Endothelial cell of umbilical vein (primary cell): ENCODE data around the gene CUEDC1. TPM values are rescaled to one million over a fixed set of nuclear protein-coding genes. Genes with fewer than 3 reads are reported as not detected.

Source experiments
- BruUV-seq: library from RNA; stranded (reverse); fragments of 400-500 nt; replicated peaks from 2 replicates; lab custom pipeline; 2021; lab: Mats Ljungman, UMichigan
- CTCF ChIA-PET: fragments of 300-600, 350-600 bp; sonication (Branson Sonifier 250); formaldehyde crosslinking; loops from one replicate; lab custom pipeline; 2021; ENCODE audit warnings: antibody characterized with exemption, inconsistent platforms; lab: Charles Lee
- POLR2A ChIA-PET: fragments of 300-600, 350-600 bp; sonication (Branson Sonifier 250); formaldehyde crosslinking; loops from one replicate; lab custom pipeline; 2021; ENCODE audit warnings: antibody characterized with exemption, inconsistent platforms; lab: Charles Lee
- DNase-seq: peaks from one replicate; pipeline ENCODE4 v3.0.0-alpha.2; 2011; ENCODE audit warnings: low read depth, low spot score
- FAIRE-seq: peaks from 2 replicates; lab custom pipeline; 2011; peaks lifted over from hg19 to GRCh38; lab: Jason Lieb, UNC
- H2AFZ ChIP-seq: 2 replicates; pipeline ENCODE4 v1.6.0; 2012; ENCODE audit warnings: low read depth, low read length, control low read depth, inconsistent platforms
- H3K27ac ChIP-seq: 2 replicates; pipeline ENCODE4 v1.5.1; 2011; ENCODE audit warnings: low read depth, mild to moderate bottlenecking, control low read depth, low read length, moderate library complexity; ENCODE audit not compliant: insufficient read depth
- H3K27me3 ChIP-seq, 2 experiments: 2 replicates each; pipeline versions ENCODE4 v1.6.0 to v1.6.1; 2011; ENCODE audit warnings: low read length in 2 of 2, mixed read lengths in 1 of 2; ENCODE audit not compliant: control insufficient read depth in 2 of 2, insufficient read depth in 2 of 2
- H3K36me3 ChIP-seq, 2 experiments: 2 replicates in 1 of 2; 3 replicates in 1 of 2; pipeline ENCODE4 v1.5.1; 2011; ENCODE audit warnings: low read length in 2 of 2, mild to moderate bottlenecking in 1 of 2, moderate library complexity in 1 of 2; ENCODE audit not compliant: control insufficient read depth in 2 of 2, insufficient read depth in 2 of 2; ENCODE audit errors: extremely low read depth in 1 of 2
- H3K4me1 ChIP-seq: 3 replicates; pipeline ENCODE4 v1.5.1; 2011; ENCODE audit warnings: mild to moderate bottlenecking, low read length; ENCODE audit not compliant: control insufficient read depth, insufficient read depth; ENCODE audit errors: extremely low read depth
- H3K4me2 ChIP-seq: 2 replicates; pipeline ENCODE4 v1.6.1; 2011; ENCODE audit warnings: low read length, control low read depth, mixed read lengths; ENCODE audit not compliant: insufficient read depth
- H3K4me3 ChIP-seq, 3 experiments: fragments of 200-600 bp in 1 of 3; sonication (generic), shearing (Covaris generic) in 1 of 3; replicated peaks in 1 of 3; 2 replicates each; pipeline ENCODE4 v1.5.1; 2011 to 2016; ENCODE audit warnings: control low read depth in 3 of 3, low read length in 3 of 3, mild to moderate bottlenecking in 2 of 3, inconsistent platforms in 1 of 3, low read depth in 1 of 3, moderate library complexity in 1 of 3; ENCODE audit not compliant: insufficient read depth in 1 of 3
- H3K79me2 ChIP-seq: 2 replicates; pipeline ENCODE4 v1.6.0; 2012; ENCODE audit warnings: low read length, inconsistent platforms; ENCODE audit not compliant: control insufficient read depth, insufficient read depth
- H3K9ac ChIP-seq: replicated peaks from 2 replicates; pipeline ENCODE3; 2011; ENCODE audit warnings: low read length, control low read depth; ENCODE audit not compliant: insufficient read depth; ENCODE audit errors: extremely low read depth
- H3K9me1 ChIP-seq: replicated peaks from 3 replicates; pipeline ENCODE4 v1.6.0; 2011; ENCODE audit warnings: mild to moderate bottlenecking, low read length; ENCODE audit not compliant: control insufficient read depth, insufficient read depth; ENCODE audit errors: extremely low read depth
- H3K9me3 ChIP-seq: replicated peaks from 2 replicates; pipeline ENCODE4 v1.5.1; 2012; ENCODE audit warnings: low read length, inconsistent platforms; ENCODE audit not compliant: control insufficient read depth, insufficient read depth
- H4K20me1 ChIP-seq: replicated peaks from 2 replicates; pipeline ENCODE3; 2011; ENCODE audit warnings: mild to moderate bottlenecking, low read length; ENCODE audit not compliant: control insufficient read depth, insufficient read depth; ENCODE audit errors: extremely low read depth
- CTCF ChIP-seq, 2 donors: IDR thresholded peaks; 1 replicate in 1 of 2; 2 replicates in 1 of 2; pipeline ENCODE4 v1.5.1; 2011; ENCODE audit warnings: low read length in 2 of 2, mild to moderate bottlenecking in 2 of 2, moderate library complexity in 2 of 2, control low read depth in 1 of 2, inconsistent platforms in 1 of 2, low read depth in 1 of 2; ENCODE audit not compliant: insufficient read depth in 1 of 2; ENCODE audit errors: extremely low read depth in 1 of 2
- EZH2 ChIP-seq: IDR thresholded peaks from 2 replicates; pipeline ENCODE4 v1.6.1; 2012; ENCODE audit warnings: borderline replicate concordance, low read depth, mild to moderate bottlenecking, moderate library complexity, low read length, inconsistent platforms; ENCODE audit not compliant: severe bottlenecking
- FOS ChIP-seq: IDR thresholded peaks from 2 replicates; pipeline ENCODE4 v1.6.1; 2011; ENCODE audit warnings: mild to moderate bottlenecking, low read length, moderate library complexity, borderline replicate concordance; ENCODE audit not compliant: insufficient read depth
- GATA2 ChIP-seq: IDR thresholded peaks from 2 replicates; pipeline ENCODE4 v1.7.0; 2011; ENCODE audit warnings: low read depth, mild to moderate bottlenecking, moderate library complexity, mixed read lengths, low read length; ENCODE audit not compliant: insufficient read length, insufficient read depth
- JUN ChIP-seq: IDR thresholded peaks from 2 replicates; pipeline ENCODE4 v1.6.1; 2011; ENCODE audit warnings: borderline replicate concordance, low read depth; ENCODE audit not compliant: insufficient read length, insufficient read depth
- MAX ChIP-seq: IDR thresholded peaks from 2 replicates; pipeline ENCODE4 v1.6.1; 2011; ENCODE audit not compliant: insufficient read depth, insufficient read length
- MYC ChIP-seq: IDR thresholded peaks from one replicate; pipeline ENCODE4 v1.6.1; 2011; ENCODE audit warnings: mild to moderate bottlenecking, low read depth, low read length
- POLR2A ChIP-seq: IDR thresholded peaks from 2 replicates; pipeline ENCODE4 v1.6.1; 2012; ENCODE audit warnings: low read depth, mild to moderate bottlenecking, control low read depth, low read length
- POLR2AphosphoS5 ChIP-seq: IDR thresholded peaks from 2 replicates; pipeline ENCODE4 v1.6.1; 2012; ENCODE audit warnings: low read depth, mild to moderate bottlenecking, control low read depth, low read length, moderate library complexity; ENCODE audit not compliant: insufficient read depth
- dilution Hi-C: fragments of 300-500 bp; cut with MboI; formaldehyde crosslinking; loops from one replicate; pipeline ENCODE4 v1.15.0; 2019; ENCODE audit warnings: low sequenced_read_pairs; ENCODE audit not compliant: extremely low pct_ligation_motif_present
- intact Hi-C: fragments of 100-400 bp; cut with micrococcal nuclease; formaldehyde crosslinking; loops from one replicate; pipeline ENCODE4 v1.10.0; 2022
- polyA plus RNA-seq, 4 experiments: library from polyadenylated mRNA; depleted of rRNA in 3 of 4; stranded (reverse) in 3 of 4; unstranded in 1 of 4; fragments of >200 nt; gene quantifications; 2 replicates each; pipeline versions ENCODE4 v1.2.1 to v1.2.3, GENCODE V29; 2011 to 2012; ENCODE audit warnings: missing spikeins in 1 of 4
- total RNA-seq: library from RNA; stranded (reverse); gene quantifications from 2 replicates; pipeline ENCODE4 v1.2.3, GENCODE V29; 2021

Gene CUEDC1
- total and polyA plus RNA-seq, 2 donors (not counting 3 experiments of a cell fraction or from before 2014, with no cell fraction given) = 15.8 to 27.7 TPM

- Histone ChIP-seq H4K20me1 (no peaks in the 10 kb centered on the region), H2AFZ (no peak overlapping the region), H3K4me3 (peak overlapping the region in 1 of 3 experiments; percentile 89), H3K4me2 (peak overlapping the region; percentile 97), H3K9me1 (no peaks in the 10 kb centered on the region), H3K4me1 (peaks cover 44% of the 10 kb centered on the region), H3K27me3 (no peaks in the 10 kb centered on the region), H3K79me2 (peaks cover 66% of the 10 kb centered on the region), H3K36me3 (peaks cover 5 to 11% of the 10 kb centered on the region in 2 experiments), H3K9ac (peak overlapping the region; percentile 6), H3K27ac (peak overlapping the region; percentile 92), H3K9me3 (no peaks in the 10 kb centered on the region)
- FAIRE-seq = peak; percentile 59
- ChIA-PET POLR2A (interaction anchor here (0.6 to 1.4 kb wide), 3 partner anchors 29 to 106 kb away, joined by 3 to 4 read pairs (median 3); partner anchors contain the start of gene DYNLL2), CTCF (interaction anchor here (0.7 to 3.2 kb wide), 13 partner anchors 9 to 131 kb away, joined by 3 to 46 read pairs (median 13); partner anchors contain the start of gene CUEDC1)
- DNase-seq = peak; percentile 50
- dilution Hi-C loops (loop anchor here (25.0 kb wide), 1 partner anchor 123 kb away; the partner anchor contains the start of gene MRPS23), intact Hi-C loops (loop anchor here (1.0 to 2.0 kb wide), 2 partner anchors 15 to 31 kb away; no protein-coding TSS in a partner anchor)
- BruUV-seq = no TSS peak
- TF ChIP-seq EZH2 (no peak), JUN (peak; percentile 67), FOS (peak; percentile 37)
Measured at GRCh38 chr17:57985675-57985974, 30.4 kb upstream of the CUEDC1 start.

GRCh38 chr17:57984936-57985674, 29.9 kb upstream of the CUEDC1 start:
- DNase-seq = no peak
- peak overlapping the region; percentile 44 for H3K27ac ChIP-seq
- TF ChIP-seq JUN = no peak
- no peak for TF ChIP-seq FOS
- TF ChIP-seq GATA2 = no peak
- no peak for TF ChIP-seq CTCF (IDR thresholded peaks at IDR 0.05; ENCODE audit: extremely low read depth in 1 of 2, insufficient read depth in 1 of 2, low read depth in 1 of 2, low read length in 2 of 2)
- no peak for TF ChIP-seq EZH2
- TF ChIP-seq MYC = no peak
- no peak for TF ChIP-seq MAX
- no peak for TF ChIP-seq POLR2AphosphoS5
- no peak for TF ChIP-seq POLR2A
- intact Hi-C loops = loop anchor here (1.0 to 2.0 kb wide), 2 partner anchors 14 to 31 kb away; no protein-coding TSS in a partner anchor
- H3K4me2 ChIP-seq = peak overlapping the region; percentile 97
- no peaks in the 10 kb centered on the region for H3K9me1 ChIP-seq
- CTCF ChIA-PET = interaction anchor here (0.7 to 3.2 kb wide), 13 partner anchors 9 to 131 kb away, joined by 3 to 46 read pairs (median 13); partner anchors contain the start of gene CUEDC1
- dilution Hi-C loops = loop anchor here (25.0 kb wide), 1 partner anchor 123 kb away; the partner anchor contains the start of gene MRPS23
- peaks cover 69% of the 10 kb centered on the region for H3K79me2 ChIP-seq
- POLR2A ChIA-PET = interaction anchor here (0.6 to 1.2 kb wide), 2 partner anchors 29 to 98 kb away, joined by 3 to 4 read pairs; partner anchors contain the start of gene DYNLL2
- no peaks in the 10 kb centered on the region for H3K27me3 ChIP-seq
- BruUV-seq = no TSS peak
- H3K9ac ChIP-seq = peak overlapping the region; percentile 13
- H3K4me1 ChIP-seq = peaks cover 38% of the 10 kb centered on the region
- no peaks in the 10 kb centered on the region for H4K20me1 ChIP-seq
- no peaks in the 10 kb centered on the region for H3K9me3 ChIP-seq
- H3K4me3 ChIP-seq = no peak overlapping the region
- no peak for FAIRE-seq
- H3K36me3 ChIP-seq = peaks cover 5 to 14% of the 10 kb centered on the region in 2 experiments
- H2AFZ ChIP-seq = no peak overlapping the region
